ENCODE measurements around the gene MAML2. TPM values are rescaled to one million over a fixed set of nuclear protein-coding genes. Genes with fewer than 3 reads are reported as not detected.

MAML2 gene
- polyA plus RNA-seq, 1 of the 3 experiments (the other 2 are of a cell fraction) = 20.1 TPM

- TF ChIP-seq, protein P1, sequence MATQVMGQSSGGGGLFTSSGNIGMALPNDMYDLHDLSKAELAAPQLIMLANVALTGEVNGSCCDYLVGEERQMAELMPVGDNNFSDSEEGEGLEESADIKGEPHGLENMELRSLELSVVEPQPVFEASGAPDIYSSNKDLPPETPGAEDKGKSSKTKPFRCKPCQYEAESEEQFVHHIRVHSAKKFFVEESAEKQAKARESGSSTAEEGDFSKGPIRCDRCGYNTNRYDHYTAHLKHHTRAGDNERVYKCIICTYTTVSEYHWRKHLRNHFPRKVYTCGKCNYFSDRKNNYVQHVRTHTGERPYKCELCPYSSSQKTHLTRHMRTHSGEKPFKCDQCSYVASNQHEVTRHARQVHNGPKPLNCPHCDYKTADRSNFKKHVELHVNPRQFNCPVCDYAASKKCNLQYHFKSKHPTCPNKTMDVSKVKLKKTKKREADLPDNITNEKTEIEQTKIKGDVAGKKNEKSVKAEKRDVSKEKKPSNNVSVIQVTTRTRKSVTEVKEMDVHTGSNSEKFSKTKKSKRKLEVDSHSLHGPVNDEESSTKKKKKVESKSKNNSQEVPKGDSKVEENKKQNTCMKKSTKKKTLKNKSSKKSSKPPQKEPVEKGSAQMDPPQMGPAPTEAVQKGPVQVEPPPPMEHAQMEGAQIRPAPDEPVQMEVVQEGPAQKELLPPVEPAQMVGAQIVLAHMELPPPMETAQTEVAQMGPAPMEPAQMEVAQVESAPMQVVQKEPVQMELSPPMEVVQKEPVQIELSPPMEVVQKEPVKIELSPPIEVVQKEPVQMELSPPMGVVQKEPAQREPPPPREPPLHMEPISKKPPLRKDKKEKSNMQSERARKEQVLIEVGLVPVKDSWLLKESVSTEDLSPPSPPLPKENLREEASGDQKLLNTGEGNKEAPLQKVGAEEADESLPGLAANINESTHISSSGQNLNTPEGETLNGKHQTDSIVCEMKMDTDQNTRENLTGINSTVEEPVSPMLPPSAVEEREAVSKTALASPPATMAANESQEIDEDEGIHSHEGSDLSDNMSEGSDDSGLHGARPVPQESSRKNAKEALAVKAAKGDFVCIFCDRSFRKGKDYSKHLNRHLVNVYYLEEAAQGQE (IDR thresholded peaks at IDR 0.05; ENCODE audit: low read depth, low read length) = no peak
- no peak for TF ChIP-seq NFIC (IDR thresholded peaks at IDR 0.05; ENCODE audit: borderline replicate concordance)
- TF ChIP-seq GABPA (IDR thresholded peaks at IDR 0.05; ENCODE audit: low read depth) = no peak
- no peak for TF ChIP-seq JUND (IDR thresholded peaks at IDR 0.05)
- peak; percentile 30; the same call in 1 of the 2 replicates for TF ChIP-seq TCF12 (IDR thresholded peaks at IDR 0.05)
- no peak for TF ChIP-seq FOXJ3 (CRISPR knock-in tag; IDR thresholded peaks at IDR 0.05)
- TF ChIP-seq YY1 (IDR thresholded peaks at IDR 0.05; ENCODE audit: low read depth) = no peak
- no peak for TF ChIP-seq TEAD4 (IDR thresholded peaks at IDR 0.05; ENCODE audit: borderline replicate concordance, insufficient read depth)
Observed at GRCh38 chr11:96275801-96276594, 67.0 kb downstream of the MAML2 start (continued).

- Histone ChIP-seq H3K36me3 (replicated peaks in 1 of 2; ENCODE audit: control insufficient read depth in 1 of 2, insufficient read depth in 2 of 2, low read length in 1 of 2) (peaks cover 0 to 14% of the 10 kb centered on the region in 2 experiments), H3K4me2 (no peak overlapping the region), H3K9ac (no peak overlapping the region), H4K20me1 (ENCODE audit: insufficient read depth) (no peaks in the 10 kb centered on the region), H3K9me3 (no peaks in the 10 kb centered on the region), H2AFZ (ENCODE audit: low read depth) (no peak overlapping the region), H3K9me2 (no peaks in the 10 kb centered on the region), H3F3A (replicated peaks; ENCODE audit: insufficient read depth) (peaks cover 32% of the 10 kb centered on the region), H3K27me3 (ENCODE audit: insufficient read depth) (no peaks in the 10 kb centered on the region), H3K27ac (ENCODE audit: low read depth in 2 of 2, low read length in 1 of 2) (peak overlapping the region in 1 of 2 experiments; percentile 56; a peak in 1 of 4 replicates), H3K4me3 (ENCODE audit: low read depth in 2 of 2, low read length in 1 of 2) (no peak overlapping the region), H3K4me1 (ENCODE audit: control insufficient read depth in 1 of 2, insufficient read depth in 2 of 2, low read depth in 1 of 2, low read length in 1 of 2) (peaks cover 4 to 34% of the 10 kb centered on the region in 2 experiments; a peak in 3 of 4 replicates), H3K79me2 (ENCODE audit: insufficient read depth) (peaks cover 98% of the 10 kb centered on the region)
- no peak for DNase-seq
- no peak for TF ChIP-seq GABPA (IDR thresholded peaks at IDR 0.05; ENCODE audit: low read depth)
- POLR2A ChIA-PET = no interaction called here
- 96% methylated on average over 1 of the region's 1 CpG for WGBS (ENCODE audit: low lambda C conversion rate)
- CTCF ChIA-PET = interaction anchor here (1.0 kb wide), 1 partner anchor 70 kb away, joined by 3 read pairs; the partner anchor contains the start of gene MAML2
Observed at GRCh38 chr11:96273507-96273906, 69.5 kb downstream of the MAML2 start.

- ChIA-PET POLR2A (no interaction called here), CTCF (interaction anchor here (1.0 kb wide), 1 partner anchor 71 kb away, joined by 3 read pairs; the partner anchor contains the start of gene MAML2)
- H3K27me3 ChIP-seq (ENCODE audit: insufficient read depth) = no peaks in the 10 kb centered on the region
- DNase-seq = no peak
- H2AFZ ChIP-seq (ENCODE audit: low read depth) = no peak overlapping the region
- no peak overlapping the region for H3K9ac ChIP-seq
- H3K9me2 ChIP-seq = no peaks in the 10 kb centered on the region
- peaks cover 99% of the 10 kb centered on the region for H3K79me2 ChIP-seq (ENCODE audit: insufficient read depth)
- no peaks in the 10 kb centered on the region for H4K20me1 ChIP-seq (ENCODE audit: insufficient read depth)
- no peak overlapping the region for H3K4me2 ChIP-seq
- no peaks in the 10 kb centered on the region for H3K9me3 ChIP-seq
- H3K4me3 ChIP-seq (ENCODE audit: low read depth in 2 of 2, low read length in 1 of 2) = no peak overlapping the region
- H3K36me3 ChIP-seq (replicated peaks in 1 of 2; ENCODE audit: control insufficient read depth in 1 of 2, insufficient read depth in 2 of 2, low read length in 1 of 2) = peaks cover 0 to 14% of the 10 kb centered on the region in 2 experiments
- WGBS (ENCODE audit: low lambda C conversion rate) = 72% methylated on average over 3 of the region's 3 CpGs
- H3K27ac ChIP-seq (ENCODE audit: low read depth in 2 of 2, low read length in 1 of 2) = peak overlapping the region; percentile 20 to 56; a peak in 2 of 4 replicates
- peaks cover 28% of the 10 kb centered on the region for H3F3A ChIP-seq (replicated peaks; ENCODE audit: insufficient read depth)
- H3K4me1 ChIP-seq (ENCODE audit: control insufficient read depth in 1 of 2, insufficient read depth in 2 of 2, low read depth in 1 of 2, low read length in 1 of 2) = peaks cover 2 to 30% of the 10 kb centered on the region in 2 experiments; a peak in 3 of 4 replicates
- TF ChIP-seq MEF2A (IDR thresholded peaks at IDR 0.05; ENCODE audit: borderline replicate concordance, low read depth) (no peak), FOSL2 (IDR thresholded peaks at IDR 0.05; ENCODE audit: borderline replicate concordance, low read depth) (no peak), GATA2 (CRISPR knock-in tag; IDR thresholded peaks at IDR 0.05) (no peak), TEAD4 (IDR thresholded peaks at IDR 0.05; ENCODE audit: borderline replicate concordance, insufficient read depth) (no peak), IRF3 (IDR thresholded peaks at IDR 0.05; ENCODE audit: low read depth, low read length) (no peak), FOXJ3 (CRISPR knock-in tag; IDR thresholded peaks at IDR 0.05) (no peak), SMC3 (IDR thresholded peaks at IDR 0.05; ENCODE audit: low read depth, low read length) (no peak), GABPA (IDR thresholded peaks at IDR 0.05; ENCODE audit: low read depth) (no peak), RAD21 (IDR thresholded peaks at IDR 0.05; ENCODE audit: low read length) (no peak)
- TF ChIP-seq, protein P2, sequence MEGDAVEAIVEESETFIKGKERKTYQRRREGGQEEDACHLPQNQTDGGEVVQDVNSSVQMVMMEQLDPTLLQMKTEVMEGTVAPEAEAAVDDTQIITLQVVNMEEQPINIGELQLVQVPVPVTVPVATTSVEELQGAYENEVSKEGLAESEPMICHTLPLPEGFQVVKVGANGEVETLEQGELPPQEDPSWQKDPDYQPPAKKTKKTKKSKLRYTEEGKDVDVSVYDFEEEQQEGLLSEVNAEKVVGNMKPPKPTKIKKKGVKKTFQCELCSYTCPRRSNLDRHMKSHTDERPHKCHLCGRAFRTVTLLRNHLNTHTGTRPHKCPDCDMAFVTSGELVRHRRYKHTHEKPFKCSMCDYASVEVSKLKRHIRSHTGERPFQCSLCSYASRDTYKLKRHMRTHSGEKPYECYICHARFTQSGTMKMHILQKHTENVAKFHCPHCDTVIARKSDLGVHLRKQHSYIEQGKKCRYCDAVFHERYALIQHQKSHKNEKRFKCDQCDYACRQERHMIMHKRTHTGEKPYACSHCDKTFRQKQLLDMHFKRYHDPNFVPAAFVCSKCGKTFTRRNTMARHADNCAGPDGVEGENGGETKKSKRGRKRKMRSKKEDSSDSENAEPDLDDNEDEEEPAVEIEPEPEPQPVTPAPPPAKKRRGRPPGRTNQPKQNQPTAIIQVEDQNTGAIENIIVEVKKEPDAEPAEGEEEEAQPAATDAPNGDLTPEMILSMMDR (IDR thresholded peaks at IDR 0.05) = no peak
Observed at GRCh38 chr11:96272529-96273222, 70.3 kb downstream of the MAML2 start.

Measured in SK-N-SH (cell line).